HG02970 (cell line): ENCODE data around the gene ZKSCAN2.

Source experiments
- ATAC-seq: cut with Tn5 transposase; IDR thresholded peaks from one replicate; pipeline ENCODE4 v1.9.1; 2021; ENCODE audit warnings: mild to moderate bottlenecking, moderate library complexity, moderate number of reproducible peaks; ENCODE audit not compliant: unreplicated experiment, low FRiP score

The ZKSCAN2 gene

GRCh38 chr16:25257470-25257955 is at the start of gene ZKSCAN2:
ZKSCAN2 (minus strand) TSS chr16:25257845; CDS start chr16:25257127, 718 bp downstream.
- ATAC-seq: peak; percentile 86

- no peak for ATAC-seq
Measured at GRCh38 chr16:25299792-25300590, 42.3 kb upstream of the ZKSCAN2 start.

GRCh38 chr16:25298165-25298872 is 40.7 kb upstream of the ZKSCAN2 start:
- ATAC-seq: no peak

GRCh38 chr16:25297151-25297787 is 39.6 kb upstream of the ZKSCAN2 start:
- no peak for ATAC-seq

GRCh38 chr16:25291580-25291979 is 33.9 kb upstream of the ZKSCAN2 start:
- ATAC-seq: no peak

GRCh38 chr16:25289466-25289865 is 31.8 kb upstream of the ZKSCAN2 start:
- ATAC-seq: no peak

- ATAC-seq: no peak
Measured at GRCh38 chr16:25279491-25279890, 21.8 kb upstream of the ZKSCAN2 start.

GRCh38 chr16:25271421-25271820 is 13.8 kb upstream of the ZKSCAN2 start:
- no peak for ATAC-seq

GRCh38 chr16:25270577-25270976 is 12.9 kb upstream of the ZKSCAN2 start:
- ATAC-seq: no peak

GRCh38 chr16:25269879-25270278 is 12.2 kb upstream of the ZKSCAN2 start:
- no peak for ATAC-seq

GRCh38 chr16:25265968-25266367 is 8.3 kb upstream of the ZKSCAN2 start:
- no peak for ATAC-seq

GRCh38 chr16:25264597-25264996 is 7.0 kb upstream of the ZKSCAN2 start:
- ATAC-seq: no peak

GRCh38 chr16:25260416-25260815 is 2.8 kb upstream of the ZKSCAN2 start:
- no peak for ATAC-seq

- ATAC-seq: no peak
Measured at GRCh38 chr16:25258861-25259179, 1.2 kb upstream of the ZKSCAN2 start.

- peak; percentile 39 for ATAC-seq
Measured at GRCh38 chr16:25257956-25258860, 563 bp upstream of the ZKSCAN2 start.

GRCh38 chr16:25256695-25257469 is 763 bp downstream of the ZKSCAN2 start:
- peak; percentile 9 for ATAC-seq

GRCh38 chr16:25253322-25253721 is 4.3 kb downstream of the ZKSCAN2 start:
- no peak for ATAC-seq

- ATAC-seq: no peak
Measured at GRCh38 chr16:25250467-25250866, 7.2 kb downstream of the ZKSCAN2 start.

- ATAC-seq: no peak
Measured at GRCh38 chr16:25235991-25236390, 21.7 kb downstream of the ZKSCAN2 start.

GRCh38 chr16:25228372-25228771 is 29.3 kb downstream of the ZKSCAN2 start:
- no peak for ATAC-seq
